MM.1S (cell line): Measurements from ENCODE around the gene ALDH16A1.

ENCODE experiments used
- DNase-seq: peaks from one replicate; pipeline ENCODE4 v3.0.0-alpha.2; 2015
- H2AFZ ChIP-seq: fragments of 300-600 bp; sonication (generic); 2 replicates; pipeline ENCODE4 v1.6.0; 2016; ENCODE audit warnings: antibody characterized with exemption, low read length
- H3F3A ChIP-seq: fragments of 300-600 bp; sonication (generic); 2 replicates; pipeline ENCODE4 v1.6.1; 2016; ENCODE audit warnings: mild to moderate bottlenecking, antibody characterized with exemption, low read length, moderate library complexity, mixed read lengths; ENCODE audit not compliant: insufficient read depth
- H3K27ac ChIP-seq: fragments of 300-600 bp; sonication (generic); 2 replicates; pipeline ENCODE4 v1.5.1; 2016; ENCODE audit warnings: mild to moderate bottlenecking, low read length
- H3K27me3 ChIP-seq: fragments of 300-600 bp; sonication (generic); replicated peaks from 2 replicates; pipeline ENCODE4 v1.6.0; 2016; ENCODE audit warnings: low read length; ENCODE audit not compliant: insufficient read depth
- H3K36me3 ChIP-seq: fragments of 300-600 bp; sonication (generic); replicated peaks from 2 replicates; pipeline ENCODE4 v1.6.1; 2016; ENCODE audit warnings: mild to moderate bottlenecking, low read length, mixed read lengths; ENCODE audit not compliant: insufficient read depth
- H3K4me1 ChIP-seq: fragments of 300-600 bp; sonication (generic); 2 replicates; pipeline ENCODE4 v1.6.1; 2016; ENCODE audit warnings: low read length, mixed read lengths
- H3K4me2 ChIP-seq: fragments of 300-600 bp; sonication (generic); 2 replicates; pipeline ENCODE4 v1.6.0; 2016; ENCODE audit warnings: low read depth, low read length
- H3K4me3 ChIP-seq: fragments of 300-600 bp; sonication (generic); 2 replicates; pipeline ENCODE4 v1.5.1; 2016; ENCODE audit warnings: low read length, mixed read lengths
- H3K79me2 ChIP-seq: fragments of 300-600 bp; sonication (generic); 2 replicates; pipeline ENCODE4 v1.6.1; 2016; ENCODE audit warnings: mixed run types, low read length, mixed read lengths
- H3K9ac ChIP-seq: fragments of 300-600 bp; sonication (generic); 2 replicates; pipeline ENCODE4 v1.6.1; 2016; ENCODE audit warnings: low read length, mixed read lengths
- H3K9me2 ChIP-seq: fragments of 300-600 bp; sonication (generic); replicated peaks from 2 replicates; pipeline ENCODE4 v1.6.1; 2016; ENCODE audit warnings: mild to moderate bottlenecking, low read length, mixed read lengths; ENCODE audit not compliant: insufficient read depth
- H3K9me3 ChIP-seq: fragments of 300-600 bp; sonication (generic); replicated peaks from 2 replicates; pipeline ENCODE4 v1.6.1; 2016; ENCODE audit warnings: mild to moderate bottlenecking, low read length, mixed read lengths; ENCODE audit not compliant: insufficient read depth
- H4K20me1 ChIP-seq: fragments of 300-600 bp; sonication (generic); 2 replicates; pipeline ENCODE4 v1.6.1; 2016; ENCODE audit warnings: mild to moderate bottlenecking, low read length, moderate library complexity, mixed read lengths; ENCODE audit not compliant: insufficient read depth
- EZH2 ChIP-seq: fragments of 300-600 bp; sonication (generic); optimal IDR thresholded peaks from 2 replicates; pipeline ENCODE3; 2017; ENCODE audit warnings: low read depth, mild to moderate bottlenecking, antibody characterized with exemption, low read length, mixed read lengths
- EZH2phosphoT487 ChIP-seq: fragments of 300-600 bp; sonication (generic); IDR thresholded peaks from 2 replicates; pipeline ENCODE4 v1.6.1; 2018; ENCODE audit warnings: antibody characterized with exemption, low read length
- TF ChIP-seq, protein P1 (sequence below): fragments of 300-600 bp; sonication (generic); IDR thresholded peaks from 2 replicates; pipeline ENCODE4 v1.5.1; 2016; ENCODE audit warnings: antibody characterized with exemption, low read length, mixed read lengths

Gene ALDH16A1

DNA sequence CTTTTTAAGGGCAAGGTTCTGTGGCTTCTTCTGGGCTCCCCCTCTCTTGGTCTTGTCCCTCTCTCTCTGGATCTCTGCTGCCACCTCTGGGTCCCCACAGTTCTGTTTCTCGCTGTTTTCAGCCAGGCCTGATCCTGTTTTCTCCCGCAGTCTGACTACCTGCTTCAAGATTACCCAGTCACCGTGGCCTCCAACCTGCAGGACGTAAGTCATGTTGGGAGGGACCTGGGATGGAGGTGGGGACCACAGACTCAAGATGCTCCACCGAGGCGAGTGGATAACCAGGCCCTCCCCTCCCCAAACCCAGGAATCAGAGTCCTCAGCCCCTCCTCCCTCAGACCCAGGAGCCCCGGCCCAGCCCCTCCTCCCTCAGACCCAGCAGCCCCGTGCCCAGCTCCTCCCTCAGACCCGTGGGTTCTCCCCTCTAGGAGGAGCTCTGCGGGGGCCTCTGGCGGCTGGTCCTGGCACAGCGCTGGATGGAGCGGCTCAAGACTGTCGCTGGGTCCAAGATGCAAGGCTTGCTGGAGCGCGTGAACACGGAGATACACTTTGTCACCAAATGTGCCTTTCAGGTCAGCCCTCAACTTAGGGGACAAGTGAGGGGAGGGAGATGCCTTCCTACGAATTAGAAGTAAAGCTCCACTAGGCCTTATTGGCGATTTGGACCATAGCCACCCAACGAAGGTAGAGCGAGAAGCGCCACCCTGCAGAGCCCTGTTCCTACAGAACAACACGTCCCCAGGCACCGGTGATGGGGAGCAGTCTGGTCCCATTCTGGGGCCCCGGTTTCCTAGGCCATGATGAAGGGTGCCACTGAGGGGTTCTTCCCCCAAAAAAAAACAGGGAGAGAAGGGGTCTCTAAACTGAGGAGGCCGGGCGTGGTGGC, 23.2 kb downstream of the ALDH16A1 start:
- Histone ChIP-seq H3K4me2 (no peak overlapping the region), H3K9ac (no peak overlapping the region), H3K4me1 (0 out of 2 replicates have a peak, but pooled peaks cover 2% of the 10 kb centered on the region), H3K4me3 (no peak overlapping the region), H3K9me3 (no peaks in the 10 kb centered on the region), H2AFZ (no peak overlapping the region), H4K20me1 (no peaks in the 10 kb centered on the region), H3F3A (0 out of 2 replicates have a peak, but pooled peaks cover 5% of the 10 kb centered on the region), H3K79me2 (peaks cover 4% of the 10 kb centered on the region), H3K36me3 (no peaks in the 10 kb centered on the region), H3K9me2 (no peaks in the 10 kb centered on the region), H3K27ac (no peak overlapping the region), H3K27me3 (no peaks in the 10 kb centered on the region)
- DNase-seq = no peak
- TF ChIP-seq EZH2 = no peak
- TF ChIP-seq, protein P1, sequence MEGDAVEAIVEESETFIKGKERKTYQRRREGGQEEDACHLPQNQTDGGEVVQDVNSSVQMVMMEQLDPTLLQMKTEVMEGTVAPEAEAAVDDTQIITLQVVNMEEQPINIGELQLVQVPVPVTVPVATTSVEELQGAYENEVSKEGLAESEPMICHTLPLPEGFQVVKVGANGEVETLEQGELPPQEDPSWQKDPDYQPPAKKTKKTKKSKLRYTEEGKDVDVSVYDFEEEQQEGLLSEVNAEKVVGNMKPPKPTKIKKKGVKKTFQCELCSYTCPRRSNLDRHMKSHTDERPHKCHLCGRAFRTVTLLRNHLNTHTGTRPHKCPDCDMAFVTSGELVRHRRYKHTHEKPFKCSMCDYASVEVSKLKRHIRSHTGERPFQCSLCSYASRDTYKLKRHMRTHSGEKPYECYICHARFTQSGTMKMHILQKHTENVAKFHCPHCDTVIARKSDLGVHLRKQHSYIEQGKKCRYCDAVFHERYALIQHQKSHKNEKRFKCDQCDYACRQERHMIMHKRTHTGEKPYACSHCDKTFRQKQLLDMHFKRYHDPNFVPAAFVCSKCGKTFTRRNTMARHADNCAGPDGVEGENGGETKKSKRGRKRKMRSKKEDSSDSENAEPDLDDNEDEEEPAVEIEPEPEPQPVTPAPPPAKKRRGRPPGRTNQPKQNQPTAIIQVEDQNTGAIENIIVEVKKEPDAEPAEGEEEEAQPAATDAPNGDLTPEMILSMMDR = no peak
- TF ChIP-seq EZH2phosphoT487 = no peak

DNA sequence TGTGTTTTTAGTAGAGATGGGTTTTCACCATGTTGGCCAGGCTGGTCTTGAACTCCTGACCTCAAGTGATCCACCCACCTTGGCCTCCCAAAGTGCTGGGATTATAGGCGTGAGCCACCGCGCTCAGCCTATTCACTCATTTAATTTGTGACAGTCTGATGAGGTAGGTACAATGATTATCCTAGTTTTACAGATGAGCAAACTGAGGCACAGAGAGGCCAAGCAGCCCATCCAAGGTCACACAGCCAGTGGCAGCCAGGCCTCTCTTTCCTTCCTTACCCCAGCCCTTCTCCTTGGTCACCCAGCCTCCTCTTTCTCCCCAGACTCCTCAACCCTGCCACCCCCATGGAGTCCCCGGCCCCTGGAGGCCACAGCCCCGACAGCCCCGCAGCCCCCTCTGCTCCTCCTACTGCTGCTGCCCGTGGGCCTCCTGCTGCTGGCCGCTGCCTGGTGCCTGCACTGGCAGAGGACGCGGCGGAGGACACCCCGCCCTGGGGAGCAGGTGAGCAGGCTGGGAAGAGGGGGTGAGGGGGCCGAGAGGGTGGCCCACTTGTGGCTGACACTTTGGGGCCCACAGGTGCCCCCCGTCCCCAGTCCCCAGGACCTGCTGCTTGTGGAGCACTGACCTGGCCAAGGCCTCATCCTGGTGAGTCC, 27.1 kb downstream of the ALDH16A1 start:
- TF ChIP-seq, protein P1 = no peak
- TF ChIP-seq EZH2 = no peak
- TF ChIP-seq EZH2phosphoT487 = no peak

DNA sequence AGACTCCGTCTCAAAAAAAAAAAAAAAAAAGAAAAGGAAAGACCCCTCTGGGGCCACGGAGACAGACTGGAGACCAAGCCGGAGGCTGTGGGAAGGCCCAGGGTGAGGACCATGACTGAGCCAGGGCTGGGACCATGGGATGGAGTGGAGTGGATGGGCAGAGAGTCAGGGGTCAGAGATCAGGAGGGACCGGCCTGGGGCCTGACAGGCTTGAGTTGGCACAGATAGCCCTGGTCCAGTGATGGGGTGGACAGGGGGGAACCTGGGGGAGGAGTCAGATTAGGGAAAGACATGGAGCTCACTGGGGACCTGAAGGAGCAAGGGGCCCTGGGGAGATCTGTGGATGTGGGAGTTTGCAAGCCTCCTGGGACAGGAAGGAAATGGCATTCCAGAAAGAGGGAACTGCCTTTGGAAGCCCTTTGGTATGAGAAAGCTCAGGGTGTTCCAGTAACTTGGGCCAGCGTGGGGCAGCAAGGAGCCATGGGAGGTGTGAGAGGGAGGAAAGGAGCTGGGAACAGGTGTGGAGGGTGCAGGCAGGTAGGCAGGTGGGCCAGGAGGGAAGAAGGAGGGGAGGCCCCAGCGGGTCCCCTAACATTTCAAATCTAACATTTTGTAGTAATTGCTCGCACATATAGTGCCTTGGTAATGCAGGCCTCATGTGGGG, 28.1 kb downstream of the ALDH16A1 start:
- Histone ChIP-seq H4K20me1 (no peaks in the 10 kb centered on the region), H3K9me2 (no peaks in the 10 kb centered on the region), H3K27me3 (no peaks in the 10 kb centered on the region), H3K4me1 (no peaks in the 10 kb centered on the region), H3K9ac (no peak overlapping the region), H3K27ac (no peak overlapping the region), H3K4me3 (no peak overlapping the region), H3K9me3 (no peaks in the 10 kb centered on the region), H3F3A (no peaks in the 10 kb centered on the region), H2AFZ (no peak overlapping the region), H3K79me2 (no peaks in the 10 kb centered on the region), H3K4me2 (no peak overlapping the region), H3K36me3 (no peaks in the 10 kb centered on the region)
- TF ChIP-seq EZH2phosphoT487 = no peak
- TF ChIP-seq, protein P1 = no peak
- TF ChIP-seq EZH2 = no peak
- DNase-seq = no peak

More for the DNA sequence above, 27.1 kb downstream of the ALDH16A1 start:
- Histone ChIP-seq H4K20me1 (no peaks in the 10 kb centered on the region), H3K36me3 (no peaks in the 10 kb centered on the region), H2AFZ (no peak overlapping the region), H3K9me2 (no peaks in the 10 kb centered on the region), H3K79me2 (no peaks in the 10 kb centered on the region), H3K27ac (no peak overlapping the region), H3K4me2 (no peak overlapping the region), H3K4me1 (no peaks in the 10 kb centered on the region), H3K9ac (no peak overlapping the region), H3K27me3 (no peaks in the 10 kb centered on the region), H3K9me3 (no peaks in the 10 kb centered on the region), H3K4me3 (no peak overlapping the region), H3F3A (no peaks in the 10 kb centered on the region)
- DNase-seq = no peak
